ENCODE results near the gene IL20.
"Not testable (repeated sequence)": the region's sequence is repeated elsewhere in the genome, so short reads cannot be mapped to it uniquely, and the experiment has no call there.

IL20 gene

GRCh38 chr1:206847337-206847834 lies 18.0 kb upstream of the IL20 start:
- POLR2A ChIA-PET (ENCODE audit: low non-redundant PET), result no interaction called here

GRCh38 chr1:206847946-206848345 lies 17.5 kb upstream of the IL20 start:
- CTCF ChIA-PET, result interaction anchor here (0.7 to 1.4 kb wide), 3 partner anchors 12 to 65 kb away, joined by 3 to 10 read pairs (median 6); no protein-coding TSS in a partner anchor
- POLR2A ChIA-PET (ENCODE audit: low non-redundant PET), result no interaction called here
- no peak for TF ChIP-seq CTCF (conservative IDR thresholded peaks at IDR 0.05; ENCODE audit: low read depth)
- H3K27ac ChIP-seq, result no peak overlapping the region
- DNase-seq (ENCODE audit: low spot score), result no peak

More at GRCh38 chr1:206847337-206847834, 18.0 kb upstream of the IL20 start:
- TF ChIP-seq CTCF (conservative IDR thresholded peaks at IDR 0.05; ENCODE audit: low read depth), result no peak
- H3K27ac ChIP-seq, result no peak overlapping the region
- DNase-seq (ENCODE audit: low spot score), result no peak
- CTCF ChIA-PET, result interaction anchor here (0.7 to 1.4 kb wide), 6 partner anchors 11 to 212 kb away, joined by 3 to 10 read pairs (median 4); partner anchors contain the start of genes DYRK3 and IL20

GRCh38 chr1:206850401-206850800 lies 15.0 kb upstream of the IL20 start:
- DNase-seq (ENCODE audit: low spot score), result no peak
- H3K27ac ChIP-seq, result no peak overlapping the region
- ChIA-PET CTCF (interaction anchor here (0.7 to 1.4 kb wide), 3 partner anchors 15 to 1195 kb away, joined by 4 to 6 read pairs (median 4); partner anchors contain the start of gene IL20), POLR2A (ENCODE audit: low non-redundant PET) (no interaction called here)
- no peak for TF ChIP-seq CTCF (conservative IDR thresholded peaks at IDR 0.05; ENCODE audit: low read depth)

GRCh38 chr1:206851341-206852010 lies 13.9 kb upstream of the IL20 start:
- CTCF ChIA-PET, result interaction anchor here (0.7 to 1.4 kb wide), 3 partner anchors 14 to 358 kb away, joined by 4 to 6 read pairs (median 4); partner anchors contain the start of gene IL20
- no peak overlapping the region for H3K27ac ChIP-seq
- no peak for TF ChIP-seq CTCF (conservative IDR thresholded peaks at IDR 0.05; ENCODE audit: low read depth)
- no peak for DNase-seq (ENCODE audit: low spot score)
- POLR2A ChIA-PET (ENCODE audit: low non-redundant PET), result no interaction called here

GRCh38 chr1:206852662-206853061 lies 12.8 kb upstream of the IL20 start:
- POLR2A ChIA-PET (ENCODE audit: low non-redundant PET); CTCF ChIA-PET: not testable (repeated sequence)

GRCh38 chr1:206853696-206854095 lies 11.7 kb upstream of the IL20 start:
- POLR2A ChIA-PET (ENCODE audit: low non-redundant PET); DNase-seq (ENCODE audit: low spot score); H3K27ac ChIP-seq: not testable (repeated sequence)
- CTCF ChIA-PET, result interaction anchor here (0.6 to 1.0 kb wide), 2 partner anchors 13 to 245 kb away, joined by 3 read pairs; no protein-coding TSS in a partner anchor

More at GRCh38 chr1:206852662-206853061, 12.8 kb upstream of the IL20 start:
- not testable (repeated sequence) for DNase-seq (ENCODE audit: low spot score); H3K27ac ChIP-seq

- CTCF ChIA-PET, result interaction anchor here (0.8 to 1.5 kb wide), 3 partner anchors 10 to 57 kb away, joined by 3 to 5 read pairs (median 3); partner anchors contain the start of gene IL20
- TF ChIP-seq CTCF (conservative IDR thresholded peaks at IDR 0.05; ENCODE audit: low read depth), result no peak
- H3K27ac ChIP-seq, result no peak overlapping the region
- no peak for DNase-seq (ENCODE audit: low spot score)
- POLR2A ChIA-PET (ENCODE audit: low non-redundant PET), result no interaction called here
These were observed 10.9 kb upstream of the IL20 start for GRCh38 chr1:206854401-206855129.

All from RWPE1 (cell line).